Cortex of kidney (tissue), 1 donor: ENCODE data around the gene ZNF107.
A peak's percentile ranks its signal among the peaks of the same experiment; 100 is the strongest.

Experiments used
- DNase-seq: peaks from one replicate; lab custom pipeline; 2025; lab: John Stamatoyannopoulos, UW

Gene ZNF107

GRCh38 chr7:64665980-64666662 lies at the start of gene ZNF107:
TSS of gene ZNF107 (plus strand) at chr7:64666133. CDS start at chr7:64666283, 150 bp downstream.
- peak; percentile 8 for DNase-seq

- DNase-seq: no peak
Observed at GRCh38 chr7:64618785-64619456, 47.0 kb upstream of the ZNF107 start.

GRCh38 chr7:64619705-64620104 lies 46.2 kb upstream of the ZNF107 start:
- no peak for DNase-seq

GRCh38 chr7:64621656-64622055 lies 44.3 kb upstream of the ZNF107 start:
- DNase-seq: no peak

- no peak for DNase-seq
Observed at GRCh38 chr7:64625114-64626082, 40.5 kb upstream of the ZNF107 start.

- no peak for DNase-seq
Observed at GRCh38 chr7:64626083-64626469, 39.9 kb upstream of the ZNF107 start.

- DNase-seq: no peak
Observed at GRCh38 chr7:64626557-64626956, 39.4 kb upstream of the ZNF107 start.

- no peak for DNase-seq
Observed at GRCh38 chr7:64628192-64628591, 37.7 kb upstream of the ZNF107 start.

GRCh38 chr7:64628721-64629120 lies 37.2 kb upstream of the ZNF107 start:
- no peak for DNase-seq

- DNase-seq: no peak
Observed at GRCh38 chr7:64630496-64630895, 35.4 kb upstream of the ZNF107 start.

- DNase-seq: no peak
Observed at GRCh38 chr7:64632029-64632428, 33.9 kb upstream of the ZNF107 start.

- no peak for DNase-seq
Observed at GRCh38 chr7:64633401-64633800, 32.5 kb upstream of the ZNF107 start.

GRCh38 chr7:64634406-64635062 lies 31.4 kb upstream of the ZNF107 start:
- DNase-seq: no peak

- no peak for DNase-seq
Observed at GRCh38 chr7:64636386-64636785, 29.5 kb upstream of the ZNF107 start.

- DNase-seq: no peak
Observed at GRCh38 chr7:64637521-64638445, 28.1 kb upstream of the ZNF107 start.

- DNase-seq: no peak
Observed at GRCh38 chr7:64638822-64639221, 27.1 kb upstream of the ZNF107 start.

- no peak for DNase-seq
Observed at GRCh38 chr7:64639267-64640001, 26.5 kb upstream of the ZNF107 start.

GRCh38 chr7:64640504-64640903 lies 25.4 kb upstream of the ZNF107 start:
- no peak for DNase-seq

GRCh38 chr7:64642046-64642445 lies 23.9 kb upstream of the ZNF107 start:
- DNase-seq: no peak

GRCh38 chr7:64642875-64643274 lies 23.1 kb upstream of the ZNF107 start:
- no peak for DNase-seq
